NCI-H82 treated with DMSO at 0.1 percent for 48 hours (cell line): ENCODE measurements around the gene ASB1.

ENCODE experiments used
- DNase-seq: peaks from one replicate; lab custom pipeline; 2025; ENCODE audit not compliant: unreplicated experiment; lab: John Stamatoyannopoulos, UW

ASB1 gene

DNA sequence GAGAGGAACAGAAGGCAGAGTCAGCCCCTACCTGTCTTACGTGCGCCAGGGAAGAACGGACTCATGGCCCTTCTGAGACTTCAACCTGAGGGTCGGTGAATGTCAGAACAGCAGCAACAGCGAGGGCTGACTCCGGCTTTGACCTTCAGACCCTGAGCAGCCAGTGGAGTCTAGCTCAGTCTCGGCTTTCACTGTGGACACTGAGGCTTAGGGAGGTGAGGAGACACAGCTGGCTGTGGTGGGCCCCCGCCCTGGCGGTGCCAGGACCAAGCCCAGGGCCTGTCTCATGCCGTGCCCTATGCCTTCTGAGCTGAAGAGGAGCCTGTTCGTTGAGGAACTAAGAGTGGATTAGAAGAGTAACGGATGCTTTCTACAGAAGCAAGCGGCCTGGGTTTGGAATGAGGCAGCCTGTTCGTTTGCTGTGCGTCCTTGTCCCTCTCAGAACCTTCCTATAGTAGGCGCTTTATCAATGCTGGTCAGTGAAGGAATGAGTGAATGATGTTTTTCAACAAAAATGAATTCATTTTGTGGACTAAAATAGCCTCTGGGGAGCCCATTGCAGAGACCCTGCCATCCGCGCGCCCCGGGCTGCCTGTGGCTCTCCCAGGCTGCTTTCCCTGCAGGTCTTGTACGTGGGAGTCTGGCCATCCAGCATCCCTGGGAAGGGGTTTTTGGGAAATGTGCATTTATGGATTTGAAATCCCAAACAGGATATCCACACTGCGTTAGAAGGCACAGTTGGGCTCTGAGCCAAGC lies 38.9 kb downstream of the ASB1 start:
- DNase-seq: no peak

DNA sequence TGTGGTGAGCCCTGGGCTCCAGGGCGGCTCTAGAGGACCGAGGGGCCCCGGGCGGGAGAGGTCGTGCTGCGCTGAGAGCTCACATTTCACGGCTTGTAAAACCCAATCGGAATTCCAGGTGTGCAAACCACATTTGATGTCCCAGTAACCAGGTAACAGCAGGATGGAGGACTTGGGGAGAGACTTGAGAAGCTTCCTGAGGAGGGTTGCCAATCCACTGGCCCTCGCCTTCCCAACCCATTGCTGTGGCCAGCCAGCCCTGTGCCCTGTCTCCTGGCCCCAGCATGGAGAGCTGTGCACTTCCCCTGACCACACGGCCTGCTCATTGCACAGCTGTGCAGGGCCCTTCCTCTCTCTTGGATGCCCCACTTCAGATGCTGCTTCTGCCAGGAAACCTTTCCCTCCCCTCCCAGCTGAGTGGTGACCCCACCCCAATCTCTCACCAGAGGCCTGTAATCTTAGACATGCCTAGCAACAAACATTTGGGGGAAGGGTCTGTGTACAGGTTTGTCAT lies 39.6 kb downstream of the ASB1 start:
- no peak for DNase-seq

DNA sequence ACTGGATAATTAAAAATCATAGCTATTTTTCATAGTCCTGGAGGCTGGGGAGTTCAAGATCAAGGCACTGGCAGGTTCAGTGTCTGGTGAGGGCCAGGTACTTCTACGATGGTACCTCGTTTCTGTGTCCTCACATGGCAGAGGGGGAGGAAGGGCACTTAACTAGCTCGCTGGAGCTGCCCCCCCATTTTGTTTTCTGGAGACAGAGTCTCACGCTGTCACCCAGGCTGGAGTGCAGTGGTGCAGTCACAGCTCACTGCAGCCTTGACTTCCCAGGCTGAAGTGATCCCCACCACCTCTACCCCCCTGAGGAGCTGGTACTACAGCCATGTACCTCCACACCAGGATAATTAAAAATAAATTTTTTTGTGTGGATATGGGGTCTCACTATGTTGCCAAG lies 40.3 kb downstream of the ASB1 start:
- no peak for DNase-seq

DNA sequence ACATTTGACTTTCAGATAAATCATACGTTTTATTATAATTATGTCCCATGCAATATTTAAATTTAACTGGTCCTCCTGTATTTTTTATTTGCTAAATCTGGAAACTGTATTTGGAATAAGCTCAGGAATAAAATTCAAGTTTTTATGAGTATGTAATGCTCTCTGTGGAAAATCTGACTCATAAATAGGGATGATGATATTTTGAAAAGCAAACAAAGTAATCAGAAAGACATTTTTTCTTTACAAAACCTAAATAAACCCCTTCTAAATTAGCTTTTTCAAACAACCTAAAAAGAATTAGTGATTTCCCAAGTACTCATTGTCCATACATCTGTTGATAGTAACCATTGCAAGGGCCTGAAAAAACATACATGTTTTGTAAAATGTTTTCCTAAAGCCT lies 41.1 kb downstream of the ASB1 start:
- no peak for DNase-seq

DNA sequence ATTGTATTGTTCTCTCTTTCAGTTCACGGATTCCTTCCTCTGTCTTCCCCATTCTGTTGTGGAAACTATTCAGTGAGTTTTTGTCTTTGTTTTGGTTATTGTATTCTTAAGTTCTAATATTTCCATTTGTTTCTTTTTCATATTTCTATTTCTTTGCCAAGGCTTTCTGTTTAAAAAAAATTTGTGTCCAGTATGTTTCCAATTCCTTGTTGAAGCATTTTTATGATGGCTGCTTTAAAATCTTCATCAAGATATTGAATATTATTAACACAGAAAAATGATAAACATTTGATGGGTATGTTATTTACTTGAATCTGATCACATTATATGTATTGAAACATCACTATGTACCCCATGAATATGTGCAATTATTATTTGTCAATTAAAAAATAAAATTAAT lies 42.4 kb downstream of the ASB1 start:
- DNase-seq: no peak

DNA sequence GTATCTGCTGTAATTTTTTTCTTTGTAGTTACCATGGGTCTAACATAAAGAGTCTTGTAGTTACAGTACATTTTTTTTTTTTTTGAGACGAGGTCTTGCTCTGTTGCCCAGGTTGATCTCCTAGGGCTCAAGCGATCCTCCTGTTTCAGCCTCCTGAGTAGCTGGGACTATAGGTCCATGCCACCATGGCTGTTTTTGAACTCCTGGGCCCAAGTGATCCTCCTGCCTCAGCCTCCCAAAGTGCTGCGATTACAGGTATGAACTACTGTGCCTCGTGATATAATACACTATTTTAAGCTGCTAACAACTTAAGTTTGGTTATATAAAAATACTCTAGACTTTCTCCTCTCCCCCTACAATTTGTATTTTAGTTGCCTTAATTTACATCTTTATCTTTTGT lies 46.3 kb downstream of the ASB1 start:
- DNase-seq: no peak

DNA sequence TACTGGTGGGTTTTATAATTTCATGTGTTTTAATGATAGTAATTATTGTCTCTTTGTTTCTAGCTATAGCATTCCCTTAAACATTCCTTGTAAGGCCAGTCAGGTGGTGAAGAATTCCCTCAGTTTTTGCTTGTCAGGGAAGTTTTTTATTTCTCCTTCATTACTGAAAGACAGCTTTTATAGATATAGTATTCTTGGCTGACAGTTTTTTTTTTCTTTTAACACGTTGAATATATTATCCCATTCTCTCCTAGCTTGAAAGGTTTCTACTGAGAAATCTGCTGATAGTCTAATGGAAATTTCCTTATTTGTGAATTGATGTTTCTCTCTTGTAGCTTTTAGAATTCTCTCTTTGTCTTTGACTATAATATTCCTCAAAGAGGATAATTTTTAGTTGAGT lies 46.8 kb downstream of the ASB1 start:
- DNase-seq: no peak

DNA sequence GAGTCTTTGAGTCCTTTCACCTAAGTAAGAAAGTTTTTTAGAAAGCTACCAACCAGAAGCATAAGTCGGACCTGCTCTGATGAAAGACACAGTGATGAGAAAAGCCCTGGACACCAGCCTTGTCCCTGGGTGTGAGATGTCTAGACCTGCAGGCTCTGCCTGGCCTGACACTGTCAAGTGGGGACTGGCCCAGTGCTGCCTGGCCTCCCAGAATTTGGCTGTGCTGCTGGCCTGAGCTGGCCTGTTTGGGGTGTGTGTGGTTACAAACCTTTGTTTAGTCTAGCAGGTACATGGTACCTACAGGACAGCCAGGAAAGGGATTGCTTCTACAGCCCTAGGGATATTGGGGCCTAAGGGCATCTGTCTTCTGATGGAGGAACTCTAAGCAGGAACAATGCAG lies 48.3 kb downstream of the ASB1 start:
- no peak for DNase-seq

DNA sequence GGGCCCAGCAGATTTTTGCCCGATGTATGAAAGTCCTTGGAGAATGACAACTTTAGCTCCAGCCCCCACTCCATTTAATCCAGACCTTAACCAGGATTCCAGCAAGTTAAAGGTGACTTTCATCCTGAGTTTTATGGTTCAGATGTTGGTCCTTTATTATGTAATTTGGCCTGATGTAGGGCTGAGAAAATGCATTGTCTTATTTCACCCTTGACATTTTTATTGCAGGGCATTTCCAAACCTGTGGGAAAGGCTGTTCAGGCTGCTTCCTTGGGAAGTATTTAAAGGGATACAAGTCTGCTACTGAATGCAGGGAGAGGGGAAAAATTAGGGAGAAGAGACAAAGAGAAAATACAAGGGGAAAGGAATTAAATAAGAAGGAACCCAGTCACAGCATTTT lies 48.8 kb downstream of the ASB1 start:
- no peak for DNase-seq

DNA sequence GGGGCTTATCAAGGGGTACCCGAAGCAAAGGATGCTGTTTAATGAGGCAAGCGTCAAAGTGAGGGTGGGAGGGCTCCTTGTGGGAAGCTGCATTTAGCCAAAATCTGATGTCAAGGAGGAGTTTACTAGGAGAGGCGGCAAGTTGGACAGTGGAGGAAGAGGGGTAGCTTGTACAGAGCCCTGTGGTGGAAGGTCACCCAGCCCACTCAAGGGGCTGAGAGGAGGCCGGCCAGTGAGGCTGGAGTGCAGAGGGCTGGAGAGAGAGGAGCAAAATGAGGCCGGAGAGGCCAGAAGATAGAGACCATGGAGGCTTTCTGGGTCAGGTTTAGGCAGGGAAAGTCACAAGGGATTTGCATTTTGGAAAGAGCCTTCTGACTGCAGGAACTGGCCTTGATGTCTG lies 49.5 kb downstream of the ASB1 start:
- DNase-seq: no peak

DNA sequence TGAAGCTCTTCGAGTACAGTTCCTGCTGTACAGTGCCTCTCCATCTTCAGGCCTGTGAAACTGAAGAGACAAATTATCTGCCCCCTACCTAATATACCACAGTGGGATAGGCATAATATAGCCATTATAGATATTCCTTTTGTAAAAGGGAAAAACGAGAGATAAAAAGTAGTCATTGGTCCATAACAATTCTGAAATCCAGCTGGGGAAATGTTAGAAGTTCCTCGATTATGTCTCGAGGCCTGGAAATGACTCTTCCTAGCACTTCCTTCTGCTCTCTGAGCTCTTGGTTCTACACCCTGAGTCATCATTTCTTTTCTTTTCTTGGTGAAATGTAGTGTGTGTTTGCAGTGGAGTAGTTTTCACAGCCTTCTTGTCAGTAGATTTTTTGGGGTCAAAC lies 51.5 kb downstream of the ASB1 start:
- DNase-seq: no peak

DNA sequence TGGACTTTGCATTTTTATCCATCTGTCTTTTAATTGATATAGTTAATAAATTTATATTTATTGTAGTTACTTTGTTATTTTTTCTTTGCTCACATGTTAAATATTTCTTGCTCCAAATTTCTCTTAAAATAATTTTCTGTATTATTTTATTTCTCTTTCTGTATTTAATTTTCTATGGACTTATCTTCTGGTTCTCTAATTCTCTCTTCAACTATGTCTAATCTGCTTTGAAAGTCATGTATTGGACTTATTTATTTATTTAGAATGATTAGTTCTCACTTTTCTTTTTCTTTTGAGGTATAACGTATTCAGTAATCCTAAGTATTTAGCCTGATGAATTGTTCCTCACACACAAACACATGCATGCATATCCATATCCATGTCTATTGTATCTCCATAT lies 53.1 kb downstream of the ASB1 start:
- no peak for DNase-seq

DNA sequence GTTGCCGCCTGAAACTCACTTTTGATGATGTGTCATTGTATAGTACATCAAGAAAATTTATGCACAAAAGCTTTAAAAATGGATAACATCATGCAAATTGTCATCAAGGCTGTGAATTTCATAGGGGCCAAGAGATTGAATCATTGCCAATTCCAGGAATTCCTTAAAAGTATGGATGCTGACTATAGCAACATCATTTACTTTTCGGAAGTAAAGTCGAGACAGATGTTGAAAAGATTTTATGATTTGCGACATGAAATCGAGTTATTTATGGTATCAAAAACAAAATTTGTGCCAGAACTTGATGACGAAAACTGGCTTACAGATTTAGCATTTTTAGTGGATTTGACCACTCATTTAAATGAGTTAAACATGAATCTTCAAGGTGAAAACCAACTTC lies 56.3 kb downstream of the ASB1 start:
- DNase-seq: no peak

DNA sequence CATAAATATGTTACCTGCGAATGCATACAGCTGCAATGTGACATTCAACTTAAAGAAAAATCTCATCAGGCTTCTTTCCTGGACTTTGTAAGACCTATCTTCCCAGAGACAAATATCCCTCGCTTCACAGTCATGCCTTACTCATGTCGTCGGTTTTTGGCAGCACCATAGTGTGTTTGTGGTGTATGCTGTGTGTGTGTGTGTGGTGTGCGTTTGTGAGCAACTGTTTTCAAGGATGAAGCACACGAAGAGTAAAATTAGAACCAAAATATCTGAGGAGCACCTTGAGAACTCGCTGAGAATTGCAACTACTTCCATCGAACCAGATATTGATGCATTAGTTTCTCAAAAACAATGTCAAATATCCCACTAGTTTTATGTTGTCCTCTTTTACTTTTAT lies 56.9 kb downstream of the ASB1 start:
- no peak for DNase-seq

DNA sequence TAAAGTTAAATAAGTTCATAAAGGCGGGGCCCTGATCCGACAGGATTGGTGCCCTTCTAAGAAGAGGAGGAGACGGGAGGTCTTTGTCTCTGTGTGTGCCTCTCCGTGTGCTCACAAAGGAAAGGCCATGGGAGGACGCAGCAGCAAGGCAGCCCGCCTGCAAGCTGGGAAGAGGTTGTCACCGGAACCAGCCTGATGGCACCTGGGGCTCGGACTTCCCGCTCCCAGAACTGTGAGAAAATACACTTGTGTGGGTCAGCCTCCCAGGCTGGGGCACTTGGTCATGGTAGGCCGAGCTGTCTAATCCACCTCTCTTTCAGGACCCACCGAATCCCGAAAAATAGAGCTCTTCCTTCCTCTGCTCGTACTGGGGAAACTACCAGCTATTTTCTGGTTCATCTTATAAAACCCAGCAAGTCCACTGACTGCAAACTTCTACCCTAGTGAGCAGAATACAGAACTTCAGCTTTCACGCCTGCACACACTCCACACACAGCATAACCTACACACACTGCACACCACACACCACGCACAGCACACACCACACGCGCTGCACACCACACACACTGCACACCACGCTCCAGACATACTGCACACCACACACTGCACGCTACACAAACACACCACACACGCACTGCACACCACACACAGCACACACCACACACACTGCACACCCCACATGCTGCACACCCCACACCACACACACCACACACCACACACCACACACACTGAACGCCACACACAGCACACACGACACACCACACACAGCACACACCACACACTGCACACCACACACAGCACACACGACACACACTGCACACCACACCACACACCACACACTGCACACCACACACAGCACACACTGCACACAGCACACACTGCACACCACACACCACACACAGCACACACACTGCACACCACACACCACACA lies 58.1 kb downstream of the ASB1 start:
- DNase-seq: no peak

DNA sequence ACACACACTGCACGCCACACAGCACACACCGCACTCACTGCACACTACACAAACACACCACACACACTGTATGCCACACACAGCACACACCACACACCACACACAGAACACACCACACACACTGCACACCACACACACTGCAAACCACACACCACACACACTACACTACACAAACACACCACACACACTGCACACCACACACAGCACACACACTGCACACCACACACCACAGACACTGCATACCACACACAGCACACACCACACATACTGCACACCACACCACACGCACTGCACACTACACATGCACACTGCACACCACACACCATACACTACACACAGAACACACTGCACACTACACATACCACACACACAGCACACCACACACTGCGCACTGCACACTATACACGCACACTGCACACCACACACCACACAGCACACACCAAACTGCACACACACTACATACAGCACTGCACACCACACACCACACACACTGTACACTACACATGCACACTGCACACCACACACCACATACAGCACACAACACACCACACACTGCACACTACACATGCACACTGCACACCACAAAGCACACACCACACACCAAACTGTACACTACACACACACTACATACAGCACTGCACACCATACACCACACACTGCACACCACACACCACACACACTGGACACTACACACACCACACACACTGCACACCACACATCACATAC lies 59.6 kb downstream of the ASB1 start:
- DNase-seq: no peak

DNA sequence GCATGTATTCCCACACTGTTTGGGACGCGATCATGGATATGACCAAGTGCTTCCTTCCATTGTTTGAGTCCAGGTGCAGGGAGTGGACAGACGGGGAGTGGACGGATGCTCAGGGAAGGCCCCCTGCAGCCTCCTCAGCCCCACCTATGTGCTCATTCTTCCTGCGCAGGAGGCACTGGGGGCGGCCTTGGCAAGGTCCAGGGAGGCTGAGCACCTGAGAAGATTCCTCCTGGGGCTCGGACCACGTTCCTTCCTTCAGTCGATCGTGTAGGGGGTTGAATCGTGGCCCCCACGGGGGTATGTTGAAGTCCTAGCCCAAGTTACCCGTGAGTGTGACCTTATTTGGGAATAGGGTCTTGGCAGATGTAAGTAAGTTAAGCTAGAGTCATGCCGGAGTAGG lies 60.4 kb downstream of the ASB1 start:
- DNase-seq: no peak

DNA sequence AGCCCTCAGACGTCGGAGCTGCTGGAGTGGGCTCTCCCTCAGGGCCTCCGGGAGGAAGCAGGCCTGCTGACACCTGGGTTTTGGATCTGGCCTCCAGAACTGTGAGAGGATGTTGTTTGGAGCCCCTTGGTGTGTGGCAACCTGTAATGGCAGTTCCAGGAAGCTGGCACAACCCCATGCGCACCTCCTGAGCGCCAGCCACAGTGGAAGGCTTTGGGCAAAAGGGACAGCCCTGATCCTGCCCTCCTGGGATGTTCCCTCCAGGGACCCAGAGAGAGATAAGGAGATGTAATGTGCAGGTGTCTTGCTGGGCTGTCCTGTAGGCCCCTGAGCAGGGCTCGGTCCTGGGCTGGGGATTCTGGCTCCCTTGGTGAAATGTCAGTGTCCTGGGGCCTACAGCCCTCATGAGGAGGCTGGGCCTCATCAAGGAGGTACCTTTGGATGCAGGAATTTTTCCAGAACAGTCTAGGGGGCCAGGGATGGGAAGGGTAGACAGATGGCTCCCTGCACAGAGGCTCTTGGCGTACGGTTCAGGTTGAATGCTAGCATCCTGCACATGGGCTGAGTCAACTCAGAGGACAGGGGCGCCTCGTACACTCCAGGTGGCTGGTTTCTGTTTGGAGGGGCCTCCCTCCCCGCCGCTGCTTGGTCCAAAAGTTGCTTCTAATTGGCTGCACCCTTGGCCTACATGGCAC lies 61.1 kb downstream of the ASB1 start:
- no peak for DNase-seq

DNA sequence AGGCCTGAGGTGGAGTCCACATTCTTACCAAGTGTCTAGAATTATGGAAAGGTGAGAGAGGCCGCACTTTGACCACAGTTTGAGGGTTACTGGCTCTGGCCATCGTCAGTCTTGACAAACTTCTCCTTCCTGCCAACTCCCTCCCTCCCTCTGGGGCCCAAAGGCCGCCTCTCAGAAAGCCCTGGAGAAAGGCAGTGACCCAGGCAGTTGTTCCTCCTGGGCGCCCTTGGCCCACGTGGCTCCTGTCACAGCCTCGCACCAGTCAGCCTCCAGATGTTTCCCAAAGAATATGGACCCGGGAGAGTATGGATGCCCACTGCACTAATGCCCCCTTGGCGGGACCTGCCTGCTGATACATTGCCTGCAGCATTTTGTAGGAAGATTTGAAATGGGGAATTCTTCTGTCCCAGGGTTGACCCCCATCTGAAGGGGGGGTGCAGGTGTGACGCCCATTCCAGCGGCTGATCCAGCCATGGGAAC lies 61.7 kb downstream of the ASB1 start:
- no peak for DNase-seq

DNA sequence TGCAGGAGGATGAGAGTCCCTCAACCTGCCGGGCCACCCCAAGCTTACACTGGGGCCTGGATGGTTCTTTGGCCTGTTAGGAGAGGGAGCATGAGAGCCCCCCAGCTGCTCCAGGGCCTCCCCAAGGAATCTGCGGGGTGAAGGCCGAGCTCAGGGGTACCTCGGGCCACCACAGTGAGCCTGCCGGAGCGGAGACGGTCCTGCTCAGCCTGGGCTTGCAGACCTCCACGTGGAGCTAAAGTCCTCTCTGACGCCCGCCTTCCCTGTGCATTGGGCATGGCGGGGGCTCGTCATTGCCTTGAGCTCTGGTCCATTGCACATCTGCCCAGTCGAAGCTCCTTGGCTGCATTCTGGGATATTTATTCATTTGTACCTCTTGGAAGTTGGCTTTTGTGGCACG lies 62.7 kb downstream of the ASB1 start:
- DNase-seq: no peak

DNA sequence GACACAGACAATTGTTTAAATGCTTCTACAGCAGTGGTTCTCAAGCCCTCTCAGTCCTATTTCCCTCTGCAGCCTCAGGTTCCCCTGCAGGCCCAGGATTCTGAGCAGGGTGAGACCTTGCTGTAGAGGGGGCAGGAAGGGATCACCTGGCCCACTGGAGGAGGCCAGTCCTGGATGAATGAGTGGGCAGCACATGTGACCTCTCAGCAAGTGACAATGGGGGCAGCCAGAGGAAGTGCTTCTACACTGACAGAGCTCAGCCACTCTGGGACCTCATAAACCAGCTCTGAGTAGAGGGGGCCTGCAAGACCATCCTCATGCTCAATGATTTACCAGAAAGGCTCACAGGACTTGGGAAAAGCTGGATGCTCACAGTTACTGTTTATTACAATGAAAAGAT lies 63.2 kb downstream of the ASB1 start:
- DNase-seq: no peak
